OCI-LY3 (cell line): ENCODE data around the gene C1orf232.

Experiments used
- H2AFZ ChIP-seq: fragments of 200-600, 300-600 bp; shearing (Covaris generic); 2 replicates; pipeline ENCODE4 v1.6.0; 2014; ENCODE audit warnings: antibody characterized with exemption, low read depth, low read length
- H3K27ac ChIP-seq: fragments of 200-600, 300-600 bp; sonication (generic); 2 replicates; pipeline ENCODE4 v1.5.1; 2014; ENCODE audit warnings: mild to moderate bottlenecking, low read length, moderate library complexity, mixed read lengths
- H3K27me3 ChIP-seq: fragments of 200-600, 300-600 bp; sonication (generic); 2 replicates; pipeline ENCODE4 v1.6.1; 2014; ENCODE audit warnings: low read depth, low read length, mixed read lengths
- H3K36me3 ChIP-seq: fragments of 200-600, 300-600 bp; sonication (generic); replicated peaks from 2 replicates; pipeline ENCODE3; 2014; ENCODE audit warnings: low read depth, low read length, mixed read lengths
- H3K4me1 ChIP-seq: fragments of 300-600, 200-600 bp; sonication (generic); 2 replicates; pipeline ENCODE4 v1.6.1; 2014; ENCODE audit warnings: low read length, mixed read lengths
- H3K4me2 ChIP-seq: fragments of 200-600, 300-600 bp; sonication (generic); 2 replicates; pipeline ENCODE4 v1.6.1; 2014; ENCODE audit warnings: low read length, mixed read lengths
- H3K4me3 ChIP-seq: fragments of 300-600, 200-600 bp; sonication (generic); 2 replicates; pipeline ENCODE4 v1.5.1; 2014; ENCODE audit warnings: antibody characterized with exemption, mild to moderate bottlenecking, low read length, moderate library complexity
- H3K79me2 ChIP-seq: fragments of 300-600, 200-600 bp; shearing (Covaris generic); 2 replicates; pipeline ENCODE4 v1.6.1; 2014; ENCODE audit warnings: mild to moderate bottlenecking, low read length, mixed read lengths
- H3K9ac ChIP-seq: fragments of 300-600, 200-600 bp; shearing (Covaris generic); 2 replicates; pipeline ENCODE4 v1.6.0; 2014; ENCODE audit warnings: mild to moderate bottlenecking, low read length, moderate library complexity
- H3K9me3 ChIP-seq: fragments of 200-600, 300-600 bp; shearing (Covaris generic); 2 replicates; pipeline ENCODE4 v1.6.1; 2014; ENCODE audit warnings: low read length, mixed read lengths; ENCODE audit not compliant: insufficient read depth
- H4K20me1 ChIP-seq: fragments of 200-600, 300-600 bp; sonication (generic); 2 replicates; pipeline ENCODE4 v1.6.1; 2016; ENCODE audit warnings: low read length, mixed read lengths; ENCODE audit not compliant: insufficient read depth
- CTCF ChIP-seq: fragments of 200-600, 300-600 bp; sonication (generic); IDR thresholded peaks from 2 replicates; pipeline ENCODE4 v1.5.1; 2014; ENCODE audit warnings: antibody characterized with exemption, low read length, low read depth
- EZH2phosphoT487 ChIP-seq: fragments of 200-600 bp; shearing (Covaris generic); IDR thresholded peaks from 2 replicates; pipeline ENCODE4 v1.6.1; 2018; ENCODE audit warnings: antibody characterized with exemption, mixed run types, low read depth

Gene C1orf232

GRCh38 chr1:26162220-26162709 is 6.5 kb downstream of the C1orf232 start:
- no peak overlapping the region for H3K9ac ChIP-seq
- H3K9me3 ChIP-seq: no peaks in the 10 kb centered on the region
- no peaks in the 10 kb centered on the region for H3K27me3 ChIP-seq
- no peak overlapping the region for H2AFZ ChIP-seq
- no peaks in the 10 kb centered on the region for H3K36me3 ChIP-seq
- no peaks in the 10 kb centered on the region for H4K20me1 ChIP-seq
- no peak overlapping the region for H3K4me2 ChIP-seq
- peaks cover 11% of the 10 kb centered on the region for H3K4me1 ChIP-seq
- no peaks in the 10 kb centered on the region for H3K79me2 ChIP-seq
- H3K4me3 ChIP-seq: no peak overlapping the region
- TF ChIP-seq CTCF: no peak
- no peak for TF ChIP-seq EZH2phosphoT487
- no peak overlapping the region for H3K27ac ChIP-seq

- Histone ChIP-seq H3K4me3 (no peak overlapping the region), H2AFZ (no peak overlapping the region), H3K79me2 (no peaks in the 10 kb centered on the region), H3K9ac (no peak overlapping the region), H4K20me1 (no peaks in the 10 kb centered on the region), H3K9me3 (no peaks in the 10 kb centered on the region), H3K27me3 (no peaks in the 10 kb centered on the region), H3K27ac (no peak overlapping the region), H3K4me2 (no peak overlapping the region), H3K4me1 (peaks cover 11% of the 10 kb centered on the region), H3K36me3 (no peaks in the 10 kb centered on the region)
- TF ChIP-seq EZH2phosphoT487: no peak
- no peak for TF ChIP-seq CTCF
Observed at GRCh38 chr1:26161415-26162219, 7.1 kb downstream of the C1orf232 start.

DNA sequence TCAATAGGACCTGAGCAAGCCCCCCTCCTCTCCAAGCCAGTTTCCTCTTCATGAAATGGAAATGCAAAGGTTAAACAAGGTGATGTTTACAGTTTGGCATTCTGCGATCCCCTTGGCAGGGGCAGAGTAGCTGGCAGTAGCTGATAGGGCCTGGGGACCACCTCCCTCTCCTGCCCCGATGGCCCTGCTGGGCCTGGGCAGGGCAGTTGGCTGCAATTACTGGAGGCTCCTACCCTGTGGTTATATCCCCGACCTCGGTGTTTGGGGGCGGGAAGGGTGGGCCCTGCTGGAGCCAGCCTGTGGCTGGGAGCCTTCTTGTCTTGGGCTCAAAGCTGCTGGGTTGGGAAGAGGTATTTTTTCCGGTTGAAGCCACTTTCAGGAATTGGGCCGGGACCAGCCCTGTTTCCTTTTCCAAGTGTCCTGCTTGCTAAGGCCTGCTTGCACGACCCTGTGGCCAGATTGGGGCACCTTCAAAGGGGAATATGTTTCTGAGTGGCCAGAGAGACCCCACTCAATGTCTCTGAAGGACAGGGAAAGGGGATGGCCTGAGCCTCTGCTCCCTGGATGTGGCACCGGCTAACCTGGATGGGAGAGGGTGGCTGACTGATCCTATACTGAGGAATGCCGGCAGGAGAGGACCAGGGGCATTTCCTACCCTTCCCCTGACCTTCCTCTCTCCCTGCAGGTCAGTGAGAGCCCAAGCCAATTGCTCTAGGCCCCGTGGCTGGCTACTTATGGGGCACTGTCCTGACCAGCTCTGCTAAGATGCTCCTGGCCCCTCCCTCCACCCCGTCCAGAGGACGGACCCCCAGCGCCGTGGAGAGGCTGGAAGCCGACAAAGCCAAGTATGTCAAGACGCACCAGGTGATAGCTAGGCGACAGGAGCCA is 8.0 kb downstream of the C1orf232 start:
- H3K9me3 ChIP-seq: no peaks in the 10 kb centered on the region
- no peaks in the 10 kb centered on the region for H3K27me3 ChIP-seq
- no peak for TF ChIP-seq CTCF
- no peak for TF ChIP-seq EZH2phosphoT487
- H3K4me2 ChIP-seq: no peak overlapping the region
- no peaks in the 10 kb centered on the region for H3K36me3 ChIP-seq
- H2AFZ ChIP-seq: no peak overlapping the region
- no peak overlapping the region for H3K4me3 ChIP-seq
- H4K20me1 ChIP-seq: no peaks in the 10 kb centered on the region
- H3K79me2 ChIP-seq: no peaks in the 10 kb centered on the region
- H3K4me1 ChIP-seq: peaks cover 11% of the 10 kb centered on the region
- H3K9ac ChIP-seq: no peak overlapping the region
- H3K27ac ChIP-seq: no peak overlapping the region

DNA sequence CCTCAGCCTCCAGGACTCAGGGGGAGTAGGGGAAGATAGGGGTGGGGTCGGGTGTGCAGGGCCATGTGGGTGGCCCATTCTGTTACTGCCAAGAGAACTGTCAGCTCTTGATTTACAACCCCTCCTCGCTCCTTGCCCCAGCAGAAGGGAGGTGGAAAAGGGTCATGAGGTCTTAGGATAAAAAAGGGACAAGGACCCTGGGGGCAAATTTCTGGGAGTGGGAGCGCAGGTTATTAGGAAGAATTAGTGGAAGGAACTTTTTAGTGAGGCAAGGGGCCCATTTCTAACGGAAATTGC is 9.1 kb downstream of the C1orf232 start:
- Histone ChIP-seq H3K4me1 (peaks cover 3% of the 10 kb centered on the region), H3K27me3 (no peaks in the 10 kb centered on the region), H3K4me2 (no peak overlapping the region), H3K9me3 (no peaks in the 10 kb centered on the region), H3K4me3 (no peak overlapping the region), H4K20me1 (no peaks in the 10 kb centered on the region), H3K36me3 (no peaks in the 10 kb centered on the region), H3K9ac (no peak overlapping the region), H3K79me2 (no peaks in the 10 kb centered on the region), H3K27ac (no peak overlapping the region), H2AFZ (no peak overlapping the region)
- TF ChIP-seq EZH2phosphoT487 (no peak), CTCF (no peak)
